Mucosa of stomach (tissue), 1 donor: ENCODE results near the gene SLC4A1AP.
A peak's percentile ranks its signal among the peaks of the same experiment; 100 is the strongest.
"Not testable (repeated sequence)": the region's sequence is repeated elsewhere in the genome, so short reads cannot be mapped to it uniquely, and the experiment has no call there.

ENCODE experiments used
- H3K27me3 ChIP-seq: one replicate; pipeline ENCODE4 v1.7.0; 2013; ENCODE audit warnings: mild to moderate bottlenecking, low read length; ENCODE audit not compliant: control insufficient read depth, insufficient read depth
- H3K36me3 ChIP-seq: one replicate; pipeline ENCODE4 v1.7.0; 2013; ENCODE audit warnings: low read length; ENCODE audit not compliant: control insufficient read depth, insufficient read depth
- H3K4me1 ChIP-seq: one replicate; pipeline ENCODE4 v1.7.0; 2013; ENCODE audit warnings: mild to moderate bottlenecking, low read length; ENCODE audit not compliant: control insufficient read depth, insufficient read depth
- H3K4me3 ChIP-seq: one replicate; pipeline ENCODE4 v1.7.0; 2013; ENCODE audit warnings: low read length
- H3K9ac ChIP-seq: one replicate; pipeline ENCODE4 v1.7.0; 2013; ENCODE audit warnings: mild to moderate bottlenecking, low read length, moderate library complexity
- H3K9me3 ChIP-seq: one replicate; pipeline ENCODE4 v1.7.0; 2013; ENCODE audit warnings: mild to moderate bottlenecking, low read length, moderate library complexity; ENCODE audit not compliant: control insufficient read depth
- donor health status: Pancreatic carcinoma.

SLC4A1AP gene

DNA sequence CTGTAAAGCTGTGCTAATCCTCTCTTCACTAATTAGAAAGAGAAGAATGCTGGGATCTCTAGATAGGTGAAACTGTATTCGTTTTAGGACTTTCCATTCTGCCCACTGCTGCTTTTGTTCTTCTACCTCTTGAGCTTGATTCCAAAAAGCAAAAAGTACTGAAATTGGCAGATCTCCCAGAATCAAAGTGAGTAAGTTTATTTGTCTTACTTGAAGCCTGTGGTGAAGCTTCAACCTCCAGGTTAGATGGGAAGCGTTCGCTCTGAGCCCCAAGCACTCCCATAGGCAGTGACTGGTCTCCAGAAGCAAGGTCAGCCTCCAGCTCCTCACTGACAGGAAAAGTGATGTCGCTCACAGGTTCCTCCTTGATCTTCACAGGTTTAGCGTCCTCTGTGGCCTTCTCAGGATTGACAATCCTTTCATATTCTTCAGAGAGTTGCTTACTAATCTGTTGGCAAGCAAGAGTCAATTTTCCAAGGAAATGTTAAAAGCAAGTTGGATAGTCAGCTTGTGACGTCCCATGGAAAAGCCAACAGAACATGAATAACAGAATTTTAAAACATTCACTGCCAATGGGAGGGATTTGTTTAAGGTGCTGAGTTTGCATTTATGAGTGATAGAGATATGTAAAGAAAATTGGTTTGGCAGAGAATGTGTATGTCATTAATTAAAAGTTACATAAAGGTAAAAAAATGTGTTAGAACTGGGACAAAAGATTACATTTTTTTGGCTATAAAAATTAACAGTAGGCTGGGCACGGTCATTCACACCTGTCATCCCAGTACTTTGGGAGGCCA is 8.3 kb upstream of the SLC4A1AP start:
- no peak overlapping the region for H3K4me3 ChIP-seq
- H3K9me3 ChIP-seq = no peaks in the 10 kb centered on the region
- no peaks in the 10 kb centered on the region for H3K4me1 ChIP-seq
- no peaks in the 10 kb centered on the region for H3K27me3 ChIP-seq
- H3K9ac ChIP-seq = no peak overlapping the region
- H3K36me3 ChIP-seq = peaks cover 6% of the 10 kb centered on the region

DNA sequence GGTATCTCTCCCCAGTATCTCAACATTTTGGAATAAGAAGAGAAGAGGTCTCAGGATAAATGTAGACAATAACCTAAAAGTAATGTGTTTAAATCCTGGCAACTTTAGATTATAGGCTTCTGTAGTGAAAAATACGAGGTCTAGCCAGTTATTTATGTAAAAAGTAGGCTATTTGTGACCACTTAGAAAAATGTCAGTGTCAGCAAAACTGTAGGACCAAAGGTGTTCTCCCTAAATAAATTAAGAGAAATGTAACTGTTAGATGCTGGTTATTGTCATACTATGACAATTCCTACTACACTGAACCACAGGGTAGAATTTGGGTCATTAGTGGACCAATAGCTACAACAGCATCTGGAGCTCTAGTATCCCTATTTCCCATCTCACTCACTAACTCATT is 2.3 kb upstream of the SLC4A1AP start:
- Histone ChIP-seq H3K27me3 (no peaks in the 10 kb centered on the region), H3K9ac (no peak overlapping the region), H3K36me3 (no peaks in the 10 kb centered on the region), H3K9me3 (no peaks in the 10 kb centered on the region), H3K4me3 (no peak overlapping the region), H3K4me1 (peaks cover 9% of the 10 kb centered on the region)

DNA sequence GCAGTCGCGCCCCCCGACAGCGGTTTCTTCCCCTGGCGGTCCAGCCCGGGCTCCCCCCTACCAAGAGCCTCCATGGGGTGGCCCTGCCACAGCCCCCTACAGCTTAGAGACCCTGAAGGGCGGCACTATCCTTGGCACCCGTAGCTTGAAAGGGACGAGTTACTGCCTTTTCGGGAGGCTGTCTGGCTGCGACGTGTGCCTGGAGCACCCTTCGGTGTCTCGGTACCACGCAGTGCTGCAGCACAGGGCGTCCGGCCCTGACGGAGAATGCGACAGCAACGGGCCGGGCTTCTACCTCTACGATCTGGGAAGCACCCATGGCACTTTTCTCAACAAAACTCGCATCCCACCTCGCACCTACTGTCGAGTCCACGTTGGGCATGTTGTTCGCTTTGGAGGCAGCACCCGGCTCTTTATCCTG is 475 bp downstream of the SLC4A1AP start:
- peak overlapping the region; percentile 81 for H3K9ac ChIP-seq
- no peaks in the 10 kb centered on the region for H3K9me3 ChIP-seq
- peak overlapping the region; percentile 81 for H3K4me3 ChIP-seq
- no peaks in the 10 kb centered on the region for H3K36me3 ChIP-seq
- peaks cover 9% of the 10 kb centered on the region for H3K4me1 ChIP-seq
- no peaks in the 10 kb centered on the region for H3K27me3 ChIP-seq

DNA sequence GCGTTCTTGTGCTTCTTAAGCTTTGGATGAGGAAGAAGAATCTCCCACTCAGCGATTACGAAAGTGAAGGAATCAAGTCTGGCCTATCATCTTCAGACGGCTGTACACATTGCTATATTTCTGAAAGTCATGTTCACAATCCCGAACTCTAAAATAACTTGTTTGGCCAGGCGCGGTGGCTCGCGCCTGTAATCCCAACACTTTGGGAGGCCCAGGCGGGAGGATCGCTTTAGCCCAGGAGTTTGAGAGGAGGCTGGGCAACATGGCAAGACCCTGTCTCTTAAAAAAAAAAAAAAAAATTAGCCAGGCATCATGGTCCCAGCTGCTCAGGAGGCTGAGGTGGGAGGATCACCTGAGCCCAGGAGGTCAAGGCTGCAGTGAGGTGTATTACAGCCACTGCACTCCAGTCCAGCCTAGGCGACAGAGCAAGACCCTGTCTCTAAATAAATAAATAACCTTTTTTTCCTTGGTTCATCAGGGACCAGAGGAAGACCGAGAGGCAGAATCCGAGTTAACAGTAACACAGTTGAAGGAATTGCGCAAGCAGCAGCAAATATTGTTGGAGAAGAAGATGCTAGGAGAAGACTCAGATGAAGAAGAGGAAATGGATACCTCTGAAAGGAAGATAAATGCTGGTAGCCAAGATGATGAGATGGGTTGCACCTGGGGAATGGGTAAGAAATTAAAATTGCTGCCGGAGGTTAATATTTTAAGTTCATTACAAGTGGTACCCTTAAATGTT is 1.1 kb downstream of the SLC4A1AP start:
- Histone ChIP-seq H3K4me1 (peaks cover 9% of the 10 kb centered on the region), H3K36me3 (no peaks in the 10 kb centered on the region), H3K27me3 (no peaks in the 10 kb centered on the region), H3K9me3 (no peaks in the 10 kb centered on the region), H3K4me3 (peak overlapping the region; percentile 81), H3K9ac (peak overlapping the region; percentile 81)

- H3K4me1 ChIP-seq = peaks cover 9% of the 10 kb centered on the region
- H3K9me3 ChIP-seq = no peaks in the 10 kb centered on the region
- H3K36me3 ChIP-seq = no peaks in the 10 kb centered on the region
- no peak overlapping the region for H3K9ac ChIP-seq
- no peaks in the 10 kb centered on the region for H3K27me3 ChIP-seq
- H3K4me3 ChIP-seq = no peak overlapping the region
These were observed 3.8 kb downstream of the SLC4A1AP start for GRCh38 chr2:27667446-27667845.

GRCh38 chr2:27671235-27671634 is 7.5 kb downstream of the SLC4A1AP start:
- Histone ChIP-seq H3K4me1 (no peaks in the 10 kb centered on the region), H3K9ac (no peak overlapping the region), H3K9me3 (no peaks in the 10 kb centered on the region), H3K27me3 (no peaks in the 10 kb centered on the region), H3K36me3 (no peaks in the 10 kb centered on the region), H3K4me3 (no peak overlapping the region)

GRCh38 chr2:27672723-27673486 is 9.2 kb downstream of the SLC4A1AP start:
- H3K36me3 ChIP-seq = no peaks in the 10 kb centered on the region
- no peak overlapping the region for H3K4me3 ChIP-seq
- H3K9me3 ChIP-seq = no peaks in the 10 kb centered on the region
- H3K9ac ChIP-seq = no peak overlapping the region
- H3K4me1 ChIP-seq = no peaks in the 10 kb centered on the region
- H3K27me3 ChIP-seq = no peaks in the 10 kb centered on the region

DNA sequence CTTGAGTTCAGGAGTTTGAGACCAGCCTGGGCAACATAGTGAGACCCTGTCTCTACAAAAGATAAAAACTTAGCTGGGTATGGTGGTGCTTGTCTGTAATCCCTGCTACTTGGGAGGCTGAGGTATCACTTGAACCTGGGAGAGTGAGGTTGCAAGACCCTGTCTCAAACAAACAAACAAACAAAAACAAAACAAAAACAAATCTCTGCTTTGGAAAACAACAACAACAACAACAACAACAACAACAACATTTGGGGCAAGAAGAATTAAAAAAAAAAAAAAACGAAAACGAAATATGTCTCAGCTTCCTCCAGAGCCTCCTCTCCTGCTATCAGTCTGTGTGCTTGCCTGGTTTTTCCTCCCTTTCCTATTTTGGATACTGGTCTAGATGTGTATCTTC is 16.9 kb downstream of the SLC4A1AP start:
- Histone ChIP-seq H3K27me3 (no peaks in the 10 kb centered on the region), H3K9ac (no peak overlapping the region), H3K36me3 (no peaks in the 10 kb centered on the region), H3K9me3 (no peaks in the 10 kb centered on the region), H3K4me3 (no peak overlapping the region), H3K4me1 (peaks cover 7% of the 10 kb centered on the region)

GRCh38 chr2:27681841-27682240 is 18.2 kb downstream of the SLC4A1AP start:
- Histone ChIP-seq H3K27me3 (no peaks in the 10 kb centered on the region), H3K9me3 (no peaks in the 10 kb centered on the region), H3K9ac (no peak overlapping the region), H3K36me3 (no peaks in the 10 kb centered on the region), H3K4me3 (no peak overlapping the region), H3K4me1 (peaks cover 7% of the 10 kb centered on the region)

DNA sequence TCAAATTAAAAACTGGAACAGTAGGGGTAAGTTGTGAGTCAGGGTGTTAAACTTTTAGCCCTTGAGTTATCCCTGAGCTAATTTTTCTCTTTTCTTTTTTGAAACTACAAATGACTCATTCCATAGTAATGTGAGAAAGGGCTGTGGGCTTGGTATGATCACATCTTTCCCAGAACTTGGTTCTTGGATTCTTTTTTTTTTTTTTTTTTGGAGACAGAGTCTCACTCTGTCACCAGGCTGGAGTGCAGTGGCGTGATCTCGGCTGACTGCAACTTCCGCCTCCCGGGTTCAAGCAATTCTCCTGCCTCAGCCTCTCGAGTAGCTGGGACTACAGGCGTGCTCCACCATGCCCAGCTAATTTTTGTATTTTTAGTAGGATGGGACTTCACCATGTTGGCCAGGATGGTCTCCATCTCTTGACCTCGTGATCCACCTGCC is 18.7 kb downstream of the SLC4A1AP start:
- H3K36me3 ChIP-seq, H3K4me3 ChIP-seq, H3K9ac ChIP-seq, H3K9me3 ChIP-seq, H3K27me3 ChIP-seq, H3K4me1 ChIP-seq: not testable (repeated sequence)

GRCh38 chr2:27683390-27684071 is 19.8 kb downstream of the SLC4A1AP start:
- Histone ChIP-seq H3K4me1 (peaks cover 7% of the 10 kb centered on the region), H3K9me3 (no peaks in the 10 kb centered on the region), H3K27me3 (no peaks in the 10 kb centered on the region), H3K36me3 (no peaks in the 10 kb centered on the region), H3K4me3 (no peak overlapping the region), H3K9ac (no peak overlapping the region)
